Stimulated activated CD4-positive, alpha-beta T cell treated with anti-CD3 and anti-CD28 coated beads, Interleukin-2, amount 100 ng/mL, for 4 hours (primary cell): ENCODE data around the gene GPBP1L1.
"Not testable (repeated sequence)": the region's sequence is repeated elsewhere in the genome, so short reads cannot be mapped to it uniquely, and the experiment has no call there.

Experiments
- DNase-seq: peaks from one replicate; pipeline ENCODE4 v3.0.0-alpha.2; 2020; ENCODE audit warnings: low read depth

Gene GPBP1L1

DNA sequence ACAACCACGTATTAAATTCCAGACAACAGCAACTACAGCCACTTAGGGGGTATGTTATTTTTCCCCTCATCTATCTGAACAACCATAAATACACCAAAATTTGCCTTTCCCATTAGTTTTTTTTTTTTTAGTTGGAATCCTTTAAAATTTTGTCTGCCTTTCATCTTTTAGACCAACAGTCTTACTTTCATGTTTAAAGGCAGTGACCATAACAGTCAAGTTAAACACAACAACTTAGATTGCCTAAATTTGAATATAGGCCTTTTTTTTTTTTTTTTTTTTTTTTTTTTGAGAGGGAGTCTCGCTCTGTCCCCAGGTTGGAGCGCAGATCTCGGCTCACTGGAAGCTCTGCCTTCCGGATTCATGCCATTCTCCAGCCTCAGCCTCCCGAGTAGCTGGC is 3.4 kb downstream of the GPBP1L1 start:
- no peak for DNase-seq

DNA sequence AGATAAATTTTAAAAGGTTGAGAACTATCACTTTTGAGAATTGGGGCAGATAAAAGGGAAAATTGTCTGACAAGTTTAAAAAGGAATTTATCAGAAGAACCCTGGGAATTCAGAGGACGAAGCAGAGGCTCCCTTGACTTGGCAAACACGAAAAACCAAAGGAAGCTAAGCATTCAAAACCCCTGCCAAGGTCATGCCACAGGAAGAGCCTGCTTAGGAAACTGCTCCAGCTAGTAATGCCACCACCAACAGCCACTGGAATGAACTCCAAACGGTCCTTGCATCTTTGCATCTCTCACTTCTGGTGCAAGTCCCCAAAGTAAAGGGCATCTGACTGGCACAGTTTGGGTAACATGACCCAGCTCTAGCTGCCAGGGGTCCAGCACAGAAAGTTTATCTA is 7.2 kb downstream of the GPBP1L1 start:
- no peak for DNase-seq

DNA sequence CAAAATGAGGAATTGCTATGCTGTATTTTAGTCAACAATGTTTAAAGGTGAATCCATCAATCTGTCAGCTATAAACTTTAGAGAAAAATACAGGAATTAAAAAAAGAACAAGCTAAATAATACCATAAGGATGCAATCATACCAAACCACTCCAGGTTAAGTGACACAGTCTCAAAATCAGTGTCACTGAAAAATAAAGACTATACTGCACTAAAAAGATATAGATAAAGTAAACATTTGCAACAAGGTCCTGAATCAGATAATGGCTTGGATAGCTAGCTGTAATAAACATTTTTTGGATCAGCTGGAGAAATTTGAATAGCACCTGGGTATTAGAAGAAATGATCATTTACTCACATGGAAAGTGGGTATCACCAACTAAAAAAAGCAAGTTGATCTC is 7.8 kb downstream of the GPBP1L1 start:
- no peak for DNase-seq

DNA sequence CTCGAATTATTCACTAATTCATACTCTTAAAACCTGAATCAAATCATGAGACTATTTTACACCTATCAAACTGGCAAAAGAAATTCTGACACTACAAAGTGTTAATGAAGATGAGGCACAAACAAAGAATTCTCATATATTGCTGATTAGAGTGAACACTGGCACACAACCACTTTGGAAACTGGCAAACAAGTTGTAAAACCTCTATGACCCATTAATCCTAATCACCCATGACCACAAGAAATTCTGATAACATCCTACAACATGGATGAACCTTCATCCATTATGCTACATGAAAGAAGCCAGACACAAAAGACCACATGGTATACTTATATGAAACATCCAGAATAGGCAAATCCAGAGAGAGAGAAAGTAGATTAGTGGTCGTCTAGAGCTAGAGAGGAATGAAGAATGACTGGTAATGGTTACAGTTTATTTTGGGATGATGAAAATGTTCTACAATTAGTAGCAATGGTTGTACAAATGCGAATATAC is 8.5 kb downstream of the GPBP1L1 start:
- no peak for DNase-seq

DNA sequence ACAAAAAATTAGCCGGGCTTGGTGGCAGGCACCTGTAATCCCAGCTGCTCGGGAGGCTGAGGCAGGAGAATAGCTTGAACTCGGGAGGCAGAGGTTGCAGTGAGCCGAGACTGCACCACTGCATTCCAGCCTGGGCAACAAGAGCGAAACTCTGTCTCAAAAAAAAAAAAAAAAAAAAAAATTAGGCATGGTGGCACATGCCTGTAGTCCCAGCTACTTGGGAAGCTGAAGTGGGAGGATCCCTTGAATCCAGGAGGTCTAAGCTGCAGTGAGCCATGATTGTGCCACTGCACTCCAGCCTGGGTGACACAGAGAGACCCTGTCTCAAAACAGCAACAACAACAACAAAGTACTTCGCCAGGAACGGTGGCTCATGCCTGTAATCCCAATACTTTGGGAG is 9.8 kb downstream of the GPBP1L1 start:
- not testable (repeated sequence) for DNase-seq

DNA sequence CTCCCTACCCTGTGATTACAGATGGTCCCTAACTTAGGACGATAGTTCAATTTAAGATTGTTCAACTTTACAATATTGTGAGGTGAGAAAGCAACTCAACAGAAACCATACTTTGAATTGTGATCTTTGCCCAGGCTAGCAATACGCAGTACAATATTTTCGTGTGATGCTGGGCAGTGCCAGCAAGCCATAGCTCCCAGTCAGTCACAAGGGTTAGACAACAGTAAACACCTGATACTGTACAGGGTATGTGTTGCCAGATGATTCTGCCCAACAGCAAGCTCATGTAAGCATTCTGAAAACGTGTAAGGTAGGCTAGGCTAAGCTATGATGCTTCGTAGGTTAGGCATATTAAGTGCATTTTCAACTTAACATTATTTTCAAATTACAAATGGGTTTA is 11.9 kb downstream of the GPBP1L1 start:
- DNase-seq, result no peak

DNA sequence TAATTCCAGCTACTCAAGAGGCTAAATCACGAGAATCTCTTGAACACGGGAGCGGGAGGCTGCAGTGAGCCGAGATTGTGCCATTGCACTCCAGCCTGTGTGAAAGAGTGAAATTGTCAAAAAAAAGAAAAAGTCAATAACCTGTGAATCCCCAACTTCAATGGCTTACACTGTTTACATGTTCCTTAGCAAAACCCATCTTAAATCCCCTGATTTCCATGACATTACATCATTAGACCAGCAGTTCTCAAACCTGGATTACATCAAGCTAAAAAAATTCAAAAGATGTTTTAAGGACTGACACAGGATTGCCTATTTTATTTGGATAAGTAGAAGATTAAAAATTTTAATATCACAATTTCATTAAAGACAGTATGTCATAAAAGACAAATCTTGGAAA is 12.4 kb downstream of the GPBP1L1 start:
- DNase-seq, result no peak

DNA sequence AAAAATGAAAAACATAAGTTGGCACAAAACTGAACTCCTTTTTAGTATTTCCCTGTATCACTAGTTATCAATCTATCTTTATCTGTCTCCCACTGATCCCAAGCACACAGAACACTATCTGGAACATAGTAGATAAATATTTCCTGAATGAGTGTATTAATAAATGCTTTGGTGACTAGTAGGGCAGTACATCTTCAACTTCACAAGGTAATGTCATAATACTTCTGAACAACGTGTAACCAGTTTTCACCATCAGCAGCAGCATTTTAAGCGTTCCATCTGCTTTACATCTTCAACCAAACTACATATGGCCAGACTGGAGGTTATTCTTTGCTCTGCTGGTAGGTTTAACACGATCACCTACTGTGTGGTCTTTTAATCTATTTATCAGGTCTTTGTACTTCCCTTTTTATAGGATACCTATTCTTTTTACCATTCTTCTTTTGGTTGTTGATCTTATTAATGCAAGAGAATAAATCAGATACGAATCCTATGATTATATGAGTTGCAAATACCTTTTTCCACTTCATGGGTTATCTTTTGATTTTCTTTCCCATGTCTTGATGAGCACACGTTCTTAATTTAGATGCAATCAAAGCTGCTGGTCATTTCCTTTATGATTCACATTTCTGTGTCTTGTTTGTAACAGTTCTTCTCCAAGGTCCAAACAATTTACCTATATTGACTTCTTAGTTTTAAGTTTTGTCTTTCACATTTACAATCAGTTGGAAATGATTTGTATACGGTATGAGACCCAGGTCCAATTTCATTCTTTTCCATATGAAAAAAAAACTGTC is 16.3 kb downstream of the GPBP1L1 start:
- DNase-seq, result no peak

DNA sequence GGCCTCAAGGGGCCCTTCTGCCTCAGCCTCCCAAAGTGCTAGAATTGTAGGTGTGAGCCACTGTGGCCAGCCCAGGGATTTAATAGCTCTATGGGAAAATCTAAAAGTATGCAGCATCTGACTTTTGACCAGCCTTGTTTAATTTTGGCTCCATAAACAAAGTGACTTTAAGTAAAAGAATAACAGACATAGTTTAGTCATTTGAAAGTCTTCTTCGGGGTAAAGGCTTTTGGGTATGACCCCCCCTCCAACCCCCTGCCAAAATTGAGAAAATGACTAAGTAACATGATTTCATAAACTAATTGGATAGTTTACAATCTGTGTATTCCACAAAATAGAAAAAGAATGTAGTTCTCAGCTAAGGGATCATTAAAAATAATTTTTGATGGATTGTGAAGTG is 17.0 kb downstream of the GPBP1L1 start:
- no peak for DNase-seq

DNA sequence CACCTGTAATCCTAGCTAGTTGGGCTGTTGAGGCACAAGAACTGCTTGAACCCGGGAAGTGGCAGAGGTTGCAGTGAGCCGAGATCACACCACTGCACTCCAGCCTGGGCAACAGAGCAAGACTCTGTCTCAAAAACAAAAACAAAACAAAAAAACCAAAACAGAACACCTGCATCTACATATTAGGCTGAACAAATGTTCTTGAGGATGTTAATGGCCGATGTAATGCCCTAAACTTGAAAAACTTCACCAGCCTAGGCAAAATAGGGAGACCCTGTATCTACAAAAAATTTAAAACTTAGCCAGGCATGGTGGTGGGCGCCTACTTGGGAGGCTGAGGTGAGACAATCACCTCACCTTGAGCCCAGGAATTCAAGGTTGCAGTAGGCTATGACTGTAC is 17.8 kb downstream of the GPBP1L1 start:
- no peak for DNase-seq

DNA sequence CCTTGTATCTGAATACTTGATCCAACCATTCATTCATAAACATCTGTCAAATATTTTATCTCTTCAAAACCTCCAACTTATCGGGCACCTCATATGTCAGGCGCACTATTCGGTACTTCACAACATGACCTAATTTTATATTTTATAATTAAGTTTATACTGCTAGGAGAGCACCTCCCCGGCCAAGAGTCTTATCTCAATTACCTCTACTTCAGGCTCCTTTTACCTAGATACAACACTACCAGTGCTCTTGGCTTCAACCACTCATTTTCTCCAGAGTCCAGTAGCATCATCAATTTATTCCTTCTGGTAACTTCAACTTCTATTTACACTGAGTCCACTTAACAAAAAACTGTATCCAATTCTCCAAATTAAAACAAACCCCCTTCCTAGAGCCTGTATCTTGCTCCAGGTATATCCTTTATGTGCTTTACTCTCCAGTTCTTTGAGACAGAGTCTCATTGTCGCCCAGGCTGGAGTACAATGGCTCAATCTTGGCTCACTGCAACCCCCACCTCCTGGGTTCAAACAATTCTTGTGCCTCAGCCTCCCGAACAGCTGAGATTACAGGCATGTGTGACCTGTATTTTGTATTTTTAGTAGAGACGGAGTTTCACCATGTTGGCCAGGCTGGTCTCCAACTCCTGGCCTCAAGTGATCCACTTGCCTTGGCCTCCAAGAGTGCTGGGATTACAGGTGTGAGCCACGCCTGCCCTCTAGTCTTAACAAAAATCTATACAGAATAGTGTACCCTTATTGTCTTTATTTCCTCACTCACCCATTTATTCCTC is 18.8 kb downstream of the GPBP1L1 start:
- DNase-seq, result no peak

DNA sequence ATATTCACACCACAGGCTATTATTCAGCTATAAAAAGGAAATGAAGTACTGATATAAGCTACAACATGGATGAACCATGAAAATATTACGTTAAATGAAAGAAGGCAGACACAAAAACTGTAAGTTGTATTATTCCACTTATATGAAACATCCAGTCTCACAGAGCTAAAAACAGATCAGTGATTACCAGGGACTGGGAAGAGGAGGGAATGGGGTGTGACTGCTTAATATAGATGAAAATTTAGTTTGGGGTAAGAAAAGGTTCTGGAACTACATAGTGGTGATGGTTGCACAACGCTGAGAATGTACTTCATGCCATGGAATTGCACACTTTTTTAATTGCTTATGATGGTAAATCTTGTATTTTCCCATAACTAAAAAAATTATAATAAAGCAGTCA is 19.5 kb downstream of the GPBP1L1 start:
- no peak for DNase-seq

DNA sequence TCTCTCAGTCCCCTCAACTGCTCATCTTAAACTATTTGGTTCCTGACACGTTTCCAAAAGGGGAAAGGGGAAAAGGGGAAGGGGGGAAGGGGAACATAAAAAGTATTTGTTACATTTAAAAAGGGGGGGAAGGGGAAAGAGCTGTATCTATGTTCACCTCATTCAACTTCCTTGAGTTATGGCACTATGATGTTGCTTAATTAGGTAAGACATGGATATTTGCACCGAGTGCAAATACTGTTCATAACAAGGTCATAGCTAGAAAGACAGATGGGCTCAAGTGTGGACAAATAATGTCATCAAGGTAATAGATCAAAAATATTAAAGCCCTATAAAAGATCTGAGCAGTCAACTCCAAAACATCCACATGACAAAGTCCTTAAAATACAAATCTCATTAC is 26.0 kb downstream of the GPBP1L1 start:
- no peak for DNase-seq

DNA sequence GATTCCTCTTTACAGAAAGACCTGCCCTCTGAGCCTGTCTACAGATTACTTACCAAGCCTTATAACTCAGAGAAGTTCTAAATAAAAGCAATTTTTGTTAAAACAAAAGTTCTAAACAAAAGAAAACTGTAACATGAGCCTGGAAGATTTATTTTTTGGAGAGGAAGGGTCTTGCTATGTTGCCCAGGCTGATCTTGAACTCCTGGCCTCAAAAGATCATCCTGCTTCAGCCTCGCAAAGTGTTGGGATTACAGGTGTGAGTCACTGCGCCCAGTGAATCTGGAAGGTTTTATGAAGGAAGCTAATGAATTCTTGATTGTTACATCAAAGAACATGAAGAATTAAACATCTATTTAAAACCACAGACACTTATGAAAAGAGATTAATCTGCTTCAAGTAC is 27.1 kb downstream of the GPBP1L1 start:
- DNase-seq, result no peak

DNA sequence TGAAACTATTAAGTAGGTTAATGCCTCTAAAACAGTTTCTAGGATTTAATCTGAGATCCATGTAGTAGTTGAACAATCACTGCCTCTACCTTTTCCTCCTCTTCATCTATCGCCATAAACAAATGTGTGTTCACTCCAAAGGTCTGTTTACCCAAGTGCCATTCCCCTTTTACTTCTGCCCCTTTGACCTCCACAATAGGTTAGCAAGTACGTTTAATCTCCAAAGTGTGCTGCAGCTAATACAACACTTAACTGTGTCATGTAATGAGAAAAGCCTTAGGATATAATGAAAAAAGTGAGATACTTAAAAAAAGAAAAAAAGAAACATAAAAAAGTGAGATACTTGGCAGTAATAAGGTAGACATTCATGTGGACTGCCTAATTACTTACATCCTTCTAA is 28.2 kb downstream of the GPBP1L1 start:
- DNase-seq, result no peak

DNA sequence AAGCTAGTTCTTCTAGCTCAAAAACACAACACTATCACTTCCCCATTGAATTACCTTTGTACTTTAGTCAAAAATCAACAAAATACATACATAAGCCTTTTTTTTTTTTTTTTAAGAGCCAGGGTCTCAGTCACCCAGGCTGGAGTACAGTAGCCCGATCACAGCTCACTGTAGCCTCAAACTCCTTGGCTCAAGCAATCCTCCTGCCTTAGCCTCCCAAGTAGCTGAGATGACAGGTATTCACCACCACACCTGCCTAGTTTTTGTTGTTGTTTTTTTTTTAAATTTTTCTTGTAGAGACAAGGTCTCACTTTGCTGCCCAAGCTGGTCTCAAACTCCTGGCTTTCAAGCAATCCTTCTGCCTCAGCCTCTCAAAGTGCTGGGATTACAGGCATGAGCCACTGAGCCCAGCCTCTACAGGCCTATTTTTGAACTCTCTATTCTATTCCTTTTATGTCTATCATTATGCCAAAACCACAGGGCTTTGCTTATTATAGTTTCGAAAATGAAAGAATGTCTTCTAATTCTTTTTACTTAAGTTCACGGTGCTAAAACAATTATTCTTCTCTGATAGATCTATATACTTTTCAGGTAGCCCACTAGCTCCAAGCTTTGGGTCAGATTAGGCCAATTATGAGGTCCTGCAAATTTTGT is 29.6 kb downstream of the GPBP1L1 start:
- no peak for DNase-seq

DNA sequence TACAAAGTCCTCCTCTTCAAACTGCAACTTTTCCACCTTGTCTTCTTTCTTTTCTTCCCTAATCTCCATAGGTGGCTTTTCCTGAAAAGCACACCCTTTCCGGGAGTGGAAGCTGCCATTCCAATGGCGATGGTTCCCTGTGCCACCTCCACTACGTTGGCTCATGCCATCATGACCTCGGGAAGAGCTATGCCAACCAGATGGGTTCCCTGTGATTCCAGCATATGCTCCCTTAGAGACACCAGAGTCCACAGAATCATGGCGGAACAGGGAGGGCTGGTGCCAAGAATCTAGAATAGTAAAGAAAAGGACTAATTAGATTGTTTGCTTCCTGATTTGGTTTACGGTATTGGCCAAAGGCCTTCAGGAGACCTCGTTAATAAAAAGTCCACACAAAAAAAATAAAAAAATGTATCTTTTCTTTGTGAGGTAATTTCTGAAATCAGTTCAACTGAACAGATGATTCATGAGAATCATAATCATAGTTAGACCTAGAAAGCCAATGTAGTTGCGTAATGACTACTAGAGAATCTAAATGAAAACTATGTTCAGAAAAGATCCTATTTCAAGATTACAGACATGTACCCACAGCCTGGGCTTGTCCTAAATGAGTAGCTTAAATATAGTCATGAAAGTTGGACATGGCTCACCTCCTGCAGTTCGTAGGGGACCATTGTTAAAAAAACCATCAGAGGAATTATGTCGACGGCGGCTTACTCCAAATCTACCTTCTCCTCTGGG is 31.6 kb downstream of the GPBP1L1 start:
- DNase-seq, result no peak

DNA sequence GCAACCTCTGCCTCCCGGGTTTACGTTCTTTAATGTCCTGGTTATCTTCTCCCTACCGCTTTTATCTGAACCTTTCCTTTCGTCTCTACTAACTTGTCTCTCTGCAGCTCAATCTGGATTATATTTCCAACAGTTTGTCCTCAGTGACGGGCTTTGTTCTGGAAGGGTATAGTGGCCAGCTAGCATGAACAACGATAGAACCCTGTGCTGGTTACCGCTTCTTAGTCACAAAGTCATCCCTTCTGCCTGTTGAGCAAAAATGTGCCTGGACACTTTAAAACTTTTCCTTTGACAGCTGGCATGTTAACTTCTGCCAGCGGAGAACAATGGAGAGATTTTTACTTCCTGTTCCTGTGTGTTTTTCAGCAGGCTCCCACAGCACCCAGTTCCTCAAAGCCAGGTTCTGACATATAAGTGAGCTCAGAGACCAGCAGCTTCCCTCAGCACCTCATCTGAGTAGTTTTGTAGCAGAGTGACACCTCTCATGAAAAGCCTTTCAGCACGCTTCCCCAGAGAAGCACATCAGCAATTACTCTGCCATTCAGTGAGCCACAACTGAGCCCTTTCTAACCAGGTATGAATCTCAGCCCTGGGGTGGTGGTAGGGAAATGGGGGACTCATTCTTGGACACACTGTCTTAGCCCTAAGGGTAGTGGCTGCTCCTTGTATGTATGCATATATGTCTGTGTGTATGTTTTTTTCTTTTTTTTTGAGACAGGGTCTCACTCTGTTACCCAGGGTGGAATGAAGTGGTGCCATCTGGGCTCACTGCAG is 38.9 kb downstream of the GPBP1L1 start:
- no peak for DNase-seq

DNA sequence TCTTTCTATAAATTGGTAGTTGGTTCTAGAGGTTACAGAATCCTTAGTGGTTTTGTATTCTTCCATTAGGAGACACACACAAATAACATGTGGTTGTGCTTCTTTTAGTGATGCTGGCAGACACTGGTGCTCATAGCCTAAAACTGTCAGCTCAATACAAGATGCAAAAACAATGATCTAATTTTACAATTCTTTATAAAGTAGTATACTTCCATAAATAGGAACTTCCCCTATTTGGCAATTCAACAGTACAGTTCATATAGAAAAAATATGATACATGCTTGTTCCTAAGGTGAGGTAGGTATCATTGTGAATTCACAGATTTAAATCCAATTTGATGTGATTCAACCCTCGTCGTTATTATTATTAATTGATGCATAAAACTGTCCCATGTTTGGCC is 41.7 kb downstream of the GPBP1L1 start:
- no peak for DNase-seq

DNA sequence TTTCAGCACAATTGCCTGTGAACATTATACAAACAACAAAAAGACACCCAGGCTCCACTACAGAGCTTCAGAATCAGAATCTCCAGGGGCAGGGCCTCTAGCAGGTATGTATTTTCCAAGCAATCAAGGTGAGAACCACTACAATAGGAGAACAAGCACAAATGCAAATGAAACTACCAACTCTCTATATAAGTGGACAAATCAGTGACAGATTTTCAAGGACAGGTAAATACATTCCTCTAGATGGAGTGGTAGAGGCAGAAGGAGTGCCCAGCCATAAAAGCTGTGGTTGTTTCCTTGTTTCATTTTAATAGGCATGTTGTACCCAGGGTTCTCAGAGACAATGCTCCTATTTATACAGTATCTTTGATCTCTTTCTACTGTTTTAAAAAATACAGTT is 42.4 kb downstream of the GPBP1L1 start:
- no peak for DNase-seq

DNA sequence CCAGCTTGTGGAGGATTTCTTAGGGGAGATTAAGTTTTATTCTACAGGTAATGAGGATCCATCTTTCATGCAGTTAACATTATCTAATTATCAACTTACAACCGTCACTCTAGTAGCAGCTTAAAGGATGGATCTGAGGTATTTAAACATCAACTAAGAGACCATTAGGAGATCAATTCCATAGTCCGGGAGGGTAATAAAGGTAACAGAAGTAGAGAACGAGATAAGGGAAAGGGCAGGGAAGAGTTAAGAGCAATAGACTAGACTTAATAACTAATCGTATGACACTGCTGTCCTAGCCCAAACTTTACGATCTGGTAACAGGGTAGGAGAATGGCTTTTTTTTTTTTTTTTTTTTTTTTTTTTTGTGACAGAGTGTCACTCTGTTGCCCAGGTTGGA is 43.0 kb downstream of the GPBP1L1 start:
- DNase-seq, result no peak
